Liver (tissue), 9 donors: ENCODE data around the gene PIGQ. TPM values are rescaled to one million over a fixed set of nuclear protein-coding genes. Genes with fewer than 3 reads are reported as not detected.
A peak's percentile ranks its signal among the peaks of the same experiment; 100 is the strongest.

ENCODE experiments used
- DNase-seq: peaks from one replicate; pipeline ENCODE4 v3.0.0-alpha.2; 2017; ENCODE audit warnings: low spot score
- H3K27ac ChIP-seq, 2 donors: one replicate each; pipeline ENCODE4 v1.7.0; 2013; ENCODE audit warnings: inconsistent platforms in 2 of 2, low read length in 2 of 2, control low read depth in 1 of 2, low read depth in 1 of 2, mild to moderate bottlenecking in 1 of 2
- H3K27me3 ChIP-seq, 4 donors: one replicate each; pipeline versions ENCODE4 v1.6.1 to v1.7.0; 2013; ENCODE audit warnings: low read length in 3 of 4, inconsistent platforms in 1 of 4, mild to moderate bottlenecking in 1 of 4, moderate library complexity in 1 of 4; ENCODE audit not compliant: control insufficient read depth in 4 of 4, insufficient read depth in 4 of 4
- H3K36me3 ChIP-seq, 4 donors: one replicate each; pipeline versions ENCODE4 v1.6.1 to v1.7.0; 2013; ENCODE audit warnings: low read length in 3 of 4, mild to moderate bottlenecking in 3 of 4, low read depth in 1 of 4, moderate library complexity in 1 of 4; ENCODE audit not compliant: control insufficient read depth in 4 of 4, insufficient read depth in 3 of 4
- H3K4me1 ChIP-seq, 4 donors: one replicate each; pipeline versions ENCODE4 v1.6.1 to v1.7.0; 2013; ENCODE audit warnings: low read length in 3 of 4, mild to moderate bottlenecking in 3 of 4, moderate library complexity in 1 of 4; ENCODE audit not compliant: control insufficient read depth in 4 of 4, insufficient read depth in 4 of 4
- H3K4me3 ChIP-seq, 3 donors: one replicate each; pipeline versions ENCODE4 v1.6.1 to v1.7.0; 2013; ENCODE audit warnings: low read length in 3 of 3, control low read depth in 1 of 3, low read depth in 1 of 3, mild to moderate bottlenecking in 1 of 3
- H3K9ac ChIP-seq, 2 donors: one replicate each; pipeline ENCODE4 v1.7.0; 2013; ENCODE audit warnings: low read length in 2 of 2, mild to moderate bottlenecking in 2 of 2, moderate library complexity in 2 of 2, control low read depth in 1 of 2, low read depth in 1 of 2
- H3K9me3 ChIP-seq, 4 donors: one replicate each; pipeline versions ENCODE4 v1.6.1 to v1.7.0; 2013; ENCODE audit warnings: low read length in 3 of 4; ENCODE audit not compliant: control insufficient read depth in 4 of 4
- ATF3 ChIP-seq: IDR thresholded peaks from 2 replicates; pipeline ENCODE4 v1.6.1; 2016; ENCODE audit warnings: antibody characterized with exemption
- CTCF ChIP-seq: fragments of 150-350 bp; IDR thresholded peaks from 2 replicates; pipeline ENCODE4 v1.5.1; 2017; ENCODE audit warnings: improper control_type of control experiment, low read depth, low read length; ENCODE audit not compliant: missing input control
- EGR1 ChIP-seq, 2 donors: IDR thresholded peaks; 2 replicates each; pipeline ENCODE4 v1.6.1; 2016 to 2018; ENCODE audit warnings: antibody characterized with exemption in 2 of 2, low read depth in 2 of 2
- FOXA1 ChIP-seq: IDR thresholded peaks from 2 replicates; pipeline ENCODE4 v1.6.1; 2016; ENCODE audit warnings: antibody characterized with exemption
- FOXA2 ChIP-seq: IDR thresholded peaks from 2 replicates; pipeline ENCODE4 v1.6.1; 2016; ENCODE audit warnings: antibody characterized with exemption
- GABPA ChIP-seq, 2 donors: IDR thresholded peaks in 1 of 2; conservative IDR thresholded peaks in 1 of 2; 2 replicates each; pipeline ENCODE4 v1.6.1; 2016; ENCODE audit warnings: antibody characterized with exemption in 2 of 2, mild to moderate bottlenecking in 1 of 2, moderate library complexity in 1 of 2
- HNF4A ChIP-seq, 2 donors: conservative IDR thresholded peaks; 2 replicates each; pipeline ENCODE4 v1.6.1; 2016; ENCODE audit warnings: antibody characterized with exemption in 2 of 2, mild to moderate bottlenecking in 2 of 2
- HNF4G ChIP-seq: IDR thresholded peaks from 2 replicates; pipeline ENCODE4 v1.6.1; 2016; ENCODE audit warnings: antibody characterized with exemption
- JUND ChIP-seq, 2 donors: IDR thresholded peaks; 2 replicates each; pipeline ENCODE4 v1.6.1; 2016; ENCODE audit warnings: antibody characterized with exemption in 2 of 2
- MAX ChIP-seq: IDR thresholded peaks from 2 replicates; pipeline ENCODE4 v1.6.1; 2016; ENCODE audit warnings: antibody characterized with exemption
- NR2F2 ChIP-seq: IDR thresholded peaks from 2 replicates; pipeline ENCODE4 v1.6.1; 2016; ENCODE audit warnings: antibody characterized with exemption
- RAD21 ChIP-seq, 2 donors: IDR thresholded peaks; 2 replicates each; pipeline ENCODE4 v1.6.1; 2016; ENCODE audit warnings: antibody characterized with exemption in 2 of 2, mild to moderate bottlenecking in 2 of 2
- REST ChIP-seq: IDR thresholded peaks from 2 replicates; pipeline ENCODE4 v1.6.1; 2016; ENCODE audit warnings: antibody characterized with exemption, mild to moderate bottlenecking
- RXRA ChIP-seq, 2 donors: IDR thresholded peaks; 2 replicates each; pipeline ENCODE4 v1.6.1; 2017 to 2018; ENCODE audit warnings: antibody characterized with exemption in 2 of 2, mild to moderate bottlenecking in 1 of 2
- SP1 ChIP-seq: IDR thresholded peaks from 2 replicates; pipeline ENCODE4 v1.6.1; 2018; ENCODE audit warnings: antibody characterized with exemption, mild to moderate bottlenecking
- TAF1 ChIP-seq: conservative IDR thresholded peaks from 2 replicates; pipeline ENCODE4 v1.6.1; 2016; ENCODE audit warnings: antibody characterized with exemption, mild to moderate bottlenecking
- YY1 ChIP-seq: IDR thresholded peaks from 2 replicates; pipeline ENCODE4 v1.6.1; 2016; ENCODE audit warnings: antibody characterized with exemption, mild to moderate bottlenecking
- ZBTB33 ChIP-seq: IDR thresholded peaks from 2 replicates; pipeline ENCODE4 v1.6.1; 2016; ENCODE audit warnings: antibody characterized with exemption
- WGBS: extraction: QIAGEN DNeasy Blood & Tissue Kit; methylation state at CpG from one replicate; pipeline ENCODE4 v1.1.7; 2013; 5-methylcytosine and 5-hydroxymethylcytosine counted together
- polyA plus RNA-seq, 2 donors: library from polyadenylated mRNA; stranded (reverse) in 1 of 2; unstranded in 1 of 2; fragments of 200-250 nt in 1 of 2; fragments of >200 nt in 1 of 2; fragmentation: Nextera tagmentation in 1 of 2; extraction: Ambion mirVana in 1 of 2; gene quantifications; one replicate each; pipeline versions ENCODE4 v1.2.1 to v1.2.3, GENCODE V29; 2013 to 2015
- total RNA-seq, 2 donors: library from RNA; depleted of rRNA; stranded (reverse); fragments of >200 nt; gene quantifications; one replicate each; pipeline ENCODE4 v1.2.3, GENCODE V29; 2014
- donor health status: healthy.
- donor health status: healthy.
- donor health status: healthy.
- donor health status: healthy.
- donor health status: healthy.

PIGQ gene
- total and polyA plus RNA-seq, 4 donors, result 16.8 to 144 (median 20.6) TPM

GRCh38 chr16:593406-593805 lies 23.6 kb downstream of the PIGQ start:
- Histone ChIP-seq H3K9ac (no peak overlapping the region), H3K27ac (peak overlapping the region; percentile 81 to 88), H3K4me1 (peaks cover 19 to 67% (median 57%) of the 10 kb centered on the region in 4 donors), H3K36me3 (no peaks in the 10 kb centered on the region), H3K27me3 (no peaks in the 10 kb centered on the region), H3K9me3 (no peaks in the 10 kb centered on the region), H3K4me3 (no peak overlapping the region)
- no peak for DNase-seq
- WGBS, result 34% methylated on average over 9 of the region's 9 CpGs
- no peak for TF ChIP-seq FOXA1
- no peak for TF ChIP-seq YY1
- TF ChIP-seq REST, result no peak
- peak; percentile 87 to 95 for TF ChIP-seq JUND (IDR thresholded peaks at IDR 0.05)
- no peak for TF ChIP-seq ZBTB33
- TF ChIP-seq RXRA (IDR thresholded peaks at IDR 0.05), result peak; percentile 36 to 79
- no peak for TF ChIP-seq FOXA2
- TF ChIP-seq HNF4A (conservative IDR thresholded peaks at IDR 0.05), result peak in 1 of 2 donors; percentile 67

- H3K4me3 ChIP-seq, result no peak overlapping the region
- H3K4me1 ChIP-seq, result peaks cover 21 to 71% (median 60%) of the 10 kb centered on the region in 4 donors
- no peaks in the 10 kb centered on the region for H3K36me3 ChIP-seq
- DNase-seq, result no peak
- peak overlapping the region; percentile 81 to 88 for H3K27ac ChIP-seq
- WGBS, result 84% methylated on average over 16 of the region's 16 CpGs
- no peak overlapping the region for H3K9ac ChIP-seq
- H3K9me3 ChIP-seq, result no peaks in the 10 kb centered on the region
- TF ChIP-seq FOXA2 (no peak), ZBTB33 (no peak), YY1 (no peak), ATF3 (no peak), RAD21 (IDR thresholded peaks at IDR 0.05) (no peak), TAF1 (no peak), SP1 (no peak), FOXA1 (no peak), CTCF (no peak), MAX (no peak), NR2F2 (no peak), REST (no peak), GABPA (IDR thresholded peaks at IDR 0.05 in 1 of 2, conservative IDR thresholded peaks at IDR 0.05 in 1 of 2) (no peak), EGR1 (IDR thresholded peaks at IDR 0.05; ENCODE audit: low read depth in 2 of 2) (no peak), JUND (IDR thresholded peaks at IDR 0.05) (no peak), RXRA (IDR thresholded peaks at IDR 0.05) (no peak), HNF4A (conservative IDR thresholded peaks at IDR 0.05) (no peak), HNF4G (no peak)
- no peaks in the 10 kb centered on the region for H3K27me3 ChIP-seq
Measured at GRCh38 chr16:593807-594206, 24.0 kb downstream of the PIGQ start.
